Brain microvascular endothelial cell (primary cell): ENCODE measurements around the gene STH.

ENCODE experiments used
- DNase-seq: peaks from one replicate; pipeline ENCODE4 v3.0.0-alpha.2; 2020
- H3K27ac ChIP-seq: fragments of 250-450 bp; sonication (Bioruptor Pico); 2 replicates; pipeline ENCODE4 v1.5.1; 2020; ENCODE audit warnings: mild to moderate bottlenecking, moderate library complexity
- H3K27me3 ChIP-seq: fragments of 250-450 bp; sonication (Bioruptor Pico); replicated peaks from 2 replicates; pipeline ENCODE4 v1.5.1; 2020; ENCODE audit warnings: mild to moderate bottlenecking
- H3K36me3 ChIP-seq: fragments of 250-450 bp; sonication (Bioruptor Pico); replicated peaks from 2 replicates; pipeline ENCODE4 v1.5.1; 2020; ENCODE audit warnings: mild to moderate bottlenecking
- H3K4me3 ChIP-seq: 2 replicates; pipeline ENCODE4 v1.5.1; 2011; ENCODE audit warnings: low read depth, mild to moderate bottlenecking, control low read depth, low read length, moderate library complexity
- in situ Hi-C: cut with HindIII; loops from 2 replicates; pipeline ENCODE4 v1.10.0; 2017; ENCODE audit warnings: low sequenced_read_pairs, low pct_ligation_motif_present
- TF ChIP-seq, protein P1 (sequence below): IDR thresholded peaks from 2 replicates; pipeline ENCODE4 v1.5.1; 2011; ENCODE audit warnings: low read depth, mild to moderate bottlenecking, moderate library complexity, low read length, control low read depth, inconsistent platforms; ENCODE audit errors: missing control alignments

STH gene

DNA sequence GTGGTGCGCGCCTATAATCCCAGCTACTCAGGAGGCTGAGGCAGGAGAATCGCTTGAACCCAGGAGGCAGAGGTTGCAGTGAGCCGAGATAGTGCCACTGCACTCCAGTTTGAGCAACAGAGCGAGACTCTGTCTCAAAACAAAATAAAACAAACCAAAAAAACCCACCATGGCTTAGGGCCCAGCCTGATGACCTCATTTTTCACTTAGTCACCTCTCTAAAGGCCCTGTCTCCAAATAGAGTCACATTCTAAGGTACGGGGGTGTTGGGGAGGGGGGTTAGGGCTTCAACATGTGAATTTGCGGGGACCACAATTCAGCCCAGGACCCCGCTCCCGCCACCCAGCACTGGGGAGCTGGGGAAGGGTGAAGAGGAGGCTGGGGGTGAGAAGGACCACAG, 1.4 kb upstream of the STH start:
- no peaks in the 10 kb centered on the region for H3K36me3 ChIP-seq
- H3K4me3 ChIP-seq = no peak overlapping the region
- H3K27ac ChIP-seq = no peak overlapping the region
- peak; percentile 18 for DNase-seq
- TF ChIP-seq, protein P1, sequence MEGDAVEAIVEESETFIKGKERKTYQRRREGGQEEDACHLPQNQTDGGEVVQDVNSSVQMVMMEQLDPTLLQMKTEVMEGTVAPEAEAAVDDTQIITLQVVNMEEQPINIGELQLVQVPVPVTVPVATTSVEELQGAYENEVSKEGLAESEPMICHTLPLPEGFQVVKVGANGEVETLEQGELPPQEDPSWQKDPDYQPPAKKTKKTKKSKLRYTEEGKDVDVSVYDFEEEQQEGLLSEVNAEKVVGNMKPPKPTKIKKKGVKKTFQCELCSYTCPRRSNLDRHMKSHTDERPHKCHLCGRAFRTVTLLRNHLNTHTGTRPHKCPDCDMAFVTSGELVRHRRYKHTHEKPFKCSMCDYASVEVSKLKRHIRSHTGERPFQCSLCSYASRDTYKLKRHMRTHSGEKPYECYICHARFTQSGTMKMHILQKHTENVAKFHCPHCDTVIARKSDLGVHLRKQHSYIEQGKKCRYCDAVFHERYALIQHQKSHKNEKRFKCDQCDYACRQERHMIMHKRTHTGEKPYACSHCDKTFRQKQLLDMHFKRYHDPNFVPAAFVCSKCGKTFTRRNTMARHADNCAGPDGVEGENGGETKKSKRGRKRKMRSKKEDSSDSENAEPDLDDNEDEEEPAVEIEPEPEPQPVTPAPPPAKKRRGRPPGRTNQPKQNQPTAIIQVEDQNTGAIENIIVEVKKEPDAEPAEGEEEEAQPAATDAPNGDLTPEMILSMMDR = no peak
- H3K27me3 ChIP-seq = no peaks in the 10 kb centered on the region
- in situ Hi-C loops = no loop called here

DNA sequence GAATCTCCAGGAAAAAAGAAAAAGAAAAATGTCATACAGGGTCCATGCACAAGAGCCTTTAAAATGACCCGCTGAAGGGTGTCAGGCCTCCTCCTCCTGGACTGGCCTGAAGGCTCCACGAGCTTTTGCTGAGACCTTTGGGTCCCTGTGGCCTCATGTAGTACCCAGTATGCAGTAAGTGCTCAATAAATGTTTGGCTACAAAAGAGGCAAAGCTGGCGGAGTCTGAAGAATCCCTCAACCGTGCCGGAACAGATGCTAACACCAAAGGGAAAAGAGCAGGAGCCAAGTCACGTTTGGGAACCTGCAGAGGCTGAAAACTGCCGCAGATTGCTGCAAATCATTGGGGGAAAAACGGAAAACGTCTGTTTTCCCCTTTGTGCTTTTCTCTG, 845 bp downstream of the STH start:
- TF ChIP-seq, protein P1 = no peak
- Histone ChIP-seq H3K36me3 (no peaks in the 10 kb centered on the region), H3K27me3 (no peaks in the 10 kb centered on the region), H3K4me3 (no peak overlapping the region), H3K27ac (no peak overlapping the region)
- DNase-seq = no peak
- in situ Hi-C loops = no loop called here

GRCh38 chr17:46000292-46000691, 1.2 kb downstream of the STH start:
- Histone ChIP-seq H3K4me3 (no peak overlapping the region), H3K27ac (no peak overlapping the region), H3K27me3 (no peaks in the 10 kb centered on the region), H3K36me3 (no peaks in the 10 kb centered on the region)
- DNase-seq = no peak
- TF ChIP-seq, protein P1 = no peak
- in situ Hi-C loops = no loop called here

- Histone ChIP-seq H3K4me3 (no peak overlapping the region), H3K27ac (no peak overlapping the region), H3K36me3 (no peaks in the 10 kb centered on the region), H3K27me3 (no peaks in the 10 kb centered on the region)
- TF ChIP-seq, protein P1 = no peak
- in situ Hi-C loops = no loop called here
- DNase-seq = no peak
Observed at GRCh38 chr17:46000757-46001156, 1.7 kb downstream of the STH start.

GRCh38 chr17:46001390-46002310, 2.6 kb downstream of the STH start:
- in situ Hi-C loops = no loop called here
- H3K36me3 ChIP-seq = no peaks in the 10 kb centered on the region
- H3K4me3 ChIP-seq = no peak overlapping the region
- H3K27ac ChIP-seq = no peak overlapping the region
- no peaks in the 10 kb centered on the region for H3K27me3 ChIP-seq
- DNase-seq = no peak
- TF ChIP-seq, protein P1 = no peak
